SK-N-SH (cell line): Measurements from ENCODE around the gene CPNE4.
"Not testable (repeated sequence)": the region's sequence is repeated elsewhere in the genome, so short reads cannot be mapped to it uniquely, and the experiment has no call there.

Experiments
- CTCF ChIP-seq: fragments of 200-600 bp; sonication (generic); IDR thresholded peaks from 2 replicates; pipeline ENCODE4 v1.6.1; 2017; ENCODE audit warnings: antibody characterized with exemption, mild to moderate bottlenecking, moderate library complexity
- EP300 ChIP-seq, 2 experiments: IDR thresholded peaks; 2 replicates each; pipeline versions ENCODE4 v1.4.0 to v1.6.1; 2012; ENCODE audit warnings: borderline replicate concordance in 1 of 2, low read depth in 1 of 2, low read length in 1 of 2
- EZH2phosphoT487 ChIP-seq: fragments of 200-600 bp; sonication (generic); IDR thresholded peaks from 2 replicates; pipeline ENCODE4 v1.6.1; 2017; ENCODE audit warnings: low read depth, mixed run types, mild to moderate bottlenecking, antibody characterized with exemption, moderate library complexity, borderline replicate concordance
- FOXM1 ChIP-seq: IDR thresholded peaks from 2 replicates; pipeline ENCODE4 v1.4.0; 2012; ENCODE audit warnings: low read depth, mild to moderate bottlenecking
- GABPA ChIP-seq: IDR thresholded peaks from 2 replicates; pipeline ENCODE4 v1.4.0; 2012; ENCODE audit warnings: low read depth, mild to moderate bottlenecking
- MAX ChIP-seq: IDR thresholded peaks from 2 replicates; pipeline ENCODE4 v1.4.0; 2012; ENCODE audit warnings: low read depth
- POLR2AphosphoS5 ChIP-seq: IDR thresholded peaks from 2 replicates; pipeline ENCODE4 v1.6.1; 2012; ENCODE audit warnings: low read depth, low read length
- RAD21 ChIP-seq: IDR thresholded peaks from 2 replicates; pipeline ENCODE4 v1.6.1; 2012; ENCODE audit warnings: mild to moderate bottlenecking, low read length
- RCOR1 ChIP-seq: fragments of 150-350 bp; IDR thresholded peaks from 2 replicates; pipeline ENCODE4 v1.6.1; 2017; ENCODE audit warnings: antibody characterized with exemption, low read length
- SIN3A ChIP-seq: IDR thresholded peaks from 2 replicates; pipeline ENCODE4 v1.6.1; 2012; ENCODE audit warnings: low read depth, mild to moderate bottlenecking, low read length, moderate library complexity, borderline replicate concordance
- SMC3 ChIP-seq: IDR thresholded peaks from 2 replicates; pipeline ENCODE4 v1.6.1; 2012; ENCODE audit warnings: low read depth, low read length, improper control_type of control experiment
- TEAD4 ChIP-seq: IDR thresholded peaks from 2 replicates; pipeline ENCODE4 v1.4.0; 2012; ENCODE audit warnings: mild to moderate bottlenecking, borderline replicate concordance; ENCODE audit not compliant: insufficient read depth

- not testable (repeated sequence) for TF ChIP-seq EP300 (IDR thresholded peaks at IDR 0.05; ENCODE audit: borderline replicate concordance in 1 of 2, low read depth in 1 of 2, low read length in 1 of 2); CTCF; GABPA; MAX; EZH2phosphoT487; SMC3; FOXM1; TEAD4; POLR2AphosphoS5; SIN3A; RCOR1; RAD21
These were observed 71.4 kb downstream of the CPNE4 start for GRCh38 chr3:131963442-131963841.
